Hematopoietic multipotent progenitor cell (in vitro differentiated cells): Measurements from ENCODE around the gene CKS1B. TPM values are rescaled to one million over a fixed set of nuclear protein-coding genes. Genes with fewer than 3 reads are reported as not detected.

Experiments
- DNase-seq, 3 donors: peaks; one replicate each; pipeline ENCODE4 v3.0.0-alpha.2; 2011 to 2015; ENCODE audit warnings: low read depth in 2 of 3, low spot score in 2 of 3
- total RNA-seq: library from RNA; depleted of rRNA; stranded (reverse); fragments of >200 nt; gene quantifications from one replicate; pipeline ENCODE4 v1.2.3, GENCODE V29; 2012

Gene CKS1B
- 22.9 TPM for total RNA-seq

DNA sequence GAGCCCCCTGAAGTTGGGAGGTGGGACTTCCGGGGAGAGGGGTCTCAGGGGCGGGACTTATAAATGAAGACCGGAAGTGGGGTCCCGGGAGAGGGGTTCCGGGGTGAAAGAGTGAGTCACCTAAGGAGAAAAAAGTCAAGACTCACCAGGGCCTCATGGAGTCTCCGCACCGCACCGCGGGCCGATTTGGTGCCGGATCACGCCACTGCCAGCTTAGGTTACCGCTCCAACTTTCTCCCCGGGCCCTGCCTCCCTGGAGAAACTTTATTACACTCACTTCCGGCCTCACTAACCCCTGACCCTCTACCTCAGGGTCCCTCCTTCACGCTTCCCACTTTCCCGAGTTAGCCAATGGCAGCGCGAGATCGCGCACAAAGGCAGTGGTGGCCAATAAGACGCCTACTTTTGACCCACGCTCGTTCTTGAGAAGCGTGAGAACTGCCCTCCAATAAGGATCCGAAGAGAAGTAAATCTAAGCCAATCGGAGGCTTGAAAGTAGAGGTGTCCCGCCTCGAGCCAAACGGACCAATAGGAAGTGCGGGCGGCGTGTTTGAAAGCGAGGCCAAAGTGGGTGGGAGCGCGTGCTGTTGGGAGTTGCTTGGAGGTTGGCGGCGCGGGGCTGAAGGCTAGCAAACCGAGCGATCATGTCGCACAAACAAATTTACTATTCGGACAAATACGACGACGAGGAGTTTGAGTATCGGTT is at the start of gene CKS1B:
Gene CKS1B (plus strand): TSS at position 580 of the 706 bp plus-strand sequence. CDS start 65 bp downstream, at position 645.
- peak; percentile 94 to 100 (median 100) for DNase-seq

- peak in 2 of 3 donors; percentile 42 to 66 for DNase-seq
Measured at GRCh38 chr1:154925335-154926170, 48.9 kb upstream of the CKS1B start.

GRCh38 chr1:154926201-154926600 is 48.3 kb upstream of the CKS1B start:
- DNase-seq: no peak

DNA sequence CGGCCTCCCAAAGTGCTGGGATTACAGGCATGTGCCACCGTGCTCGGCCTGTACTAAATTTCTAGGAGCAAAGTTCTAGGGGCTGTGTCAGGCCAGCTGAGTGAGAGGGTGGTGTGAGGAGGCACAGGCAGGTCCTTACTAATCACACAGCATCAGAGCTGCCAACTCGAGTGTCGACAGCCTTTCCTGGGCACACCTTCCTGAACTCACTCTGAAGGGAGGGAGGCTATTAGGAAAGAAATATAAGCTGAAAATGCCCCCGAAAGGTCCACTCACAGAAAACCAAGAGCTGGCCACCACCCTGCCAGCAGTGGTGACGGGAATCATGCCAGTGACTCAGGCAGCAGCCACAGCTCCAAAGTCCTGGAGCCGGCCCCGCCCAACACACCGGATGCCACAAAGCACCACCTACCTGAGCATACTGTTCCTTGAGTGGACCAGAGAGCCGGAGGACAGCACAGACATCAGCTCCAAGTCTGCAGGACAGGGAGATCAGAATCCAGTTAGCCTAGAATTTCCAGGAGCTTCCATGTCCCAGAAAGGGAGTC is 42.5 kb upstream of the CKS1B start:
- DNase-seq: no peak

DNA sequence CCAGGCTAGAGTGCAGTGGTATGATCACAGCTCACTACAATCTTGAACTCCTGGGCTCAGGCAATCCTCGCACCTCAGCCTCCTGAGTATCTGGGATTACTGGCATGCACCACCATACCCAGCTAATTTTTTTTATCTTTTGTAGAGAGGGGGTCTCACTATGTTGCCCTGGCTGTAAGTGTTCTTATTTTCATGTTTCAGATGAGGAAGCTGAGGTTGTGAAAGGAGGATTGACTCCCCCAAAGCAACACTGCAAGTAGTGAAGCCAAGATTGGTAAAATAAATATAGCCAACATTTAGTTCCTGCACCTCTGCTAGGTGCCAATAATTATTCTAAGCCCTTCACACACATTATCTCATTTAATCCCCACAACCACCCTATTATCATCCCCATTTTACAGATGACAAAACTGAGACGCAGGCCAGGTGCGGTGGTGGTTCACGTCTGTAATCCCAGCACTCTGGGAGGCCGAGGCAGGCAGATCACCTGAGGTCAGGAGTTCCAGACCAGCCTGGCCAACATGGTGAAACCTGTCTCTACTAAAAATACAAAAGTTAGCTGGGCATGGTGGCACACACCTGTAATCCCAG is 40.0 kb upstream of the CKS1B start:
- no peak for DNase-seq

GRCh38 chr1:154935749-154936554 is 38.5 kb upstream of the CKS1B start:
- no peak for DNase-seq

DNA sequence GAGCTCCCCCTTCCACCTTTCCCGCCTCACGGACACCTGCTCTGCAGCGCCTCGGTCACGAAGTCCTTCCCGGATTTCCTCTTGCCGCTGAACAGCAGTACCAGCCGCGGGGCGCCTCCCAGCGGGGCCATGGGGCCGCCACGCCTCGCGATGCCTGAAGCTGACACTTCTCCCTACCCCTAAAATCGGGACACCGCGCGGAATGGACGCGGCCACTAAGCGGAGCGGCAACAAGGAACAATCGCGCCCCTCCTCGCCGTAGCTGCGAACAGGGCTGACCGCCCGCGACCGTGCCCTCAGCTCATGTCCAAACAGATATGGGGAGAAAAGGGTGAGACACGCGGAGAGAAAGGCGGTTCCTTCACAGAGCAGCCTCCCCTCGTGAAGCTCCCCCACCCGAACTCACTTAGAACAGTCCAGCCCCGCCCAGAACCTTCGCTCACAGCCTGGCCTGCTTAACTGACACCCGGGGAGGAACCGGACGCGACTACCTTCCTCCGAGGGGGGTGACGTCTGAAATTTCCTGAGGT is 37.9 kb upstream of the CKS1B start, which contains the start of gene PMVK:
Gene PMVK (minus strand): TSS at position 165 of the 530 bp plus-strand sequence. CDS start 34 bp downstream, at position 131.
- DNase-seq: peak; percentile 92 to 99 (median 98)

GRCh38 chr1:154937085-154937987 is 37.1 kb upstream of the CKS1B start:
- peak; percentile 93 to 98 (median 94) for DNase-seq

DNA sequence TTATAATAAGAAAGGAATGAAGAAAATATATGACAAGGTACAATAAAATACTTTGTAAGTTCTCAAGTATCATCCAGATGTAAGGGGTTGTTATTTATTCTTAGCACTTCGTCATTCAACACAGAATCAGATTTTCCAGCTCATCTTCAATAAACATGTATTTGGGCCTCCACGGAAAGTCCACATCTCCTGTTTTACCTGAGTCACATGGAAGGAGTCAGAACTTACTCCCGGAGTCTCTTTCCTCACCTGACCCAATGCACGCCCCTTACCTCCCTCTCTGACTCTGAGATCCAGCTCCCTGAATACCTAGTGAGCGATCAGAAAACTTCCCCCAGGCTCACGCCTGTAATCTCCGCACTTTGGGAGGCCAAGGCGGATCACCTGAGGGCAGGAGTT is 36.5 kb upstream of the CKS1B start:
- DNase-seq: no peak

DNA sequence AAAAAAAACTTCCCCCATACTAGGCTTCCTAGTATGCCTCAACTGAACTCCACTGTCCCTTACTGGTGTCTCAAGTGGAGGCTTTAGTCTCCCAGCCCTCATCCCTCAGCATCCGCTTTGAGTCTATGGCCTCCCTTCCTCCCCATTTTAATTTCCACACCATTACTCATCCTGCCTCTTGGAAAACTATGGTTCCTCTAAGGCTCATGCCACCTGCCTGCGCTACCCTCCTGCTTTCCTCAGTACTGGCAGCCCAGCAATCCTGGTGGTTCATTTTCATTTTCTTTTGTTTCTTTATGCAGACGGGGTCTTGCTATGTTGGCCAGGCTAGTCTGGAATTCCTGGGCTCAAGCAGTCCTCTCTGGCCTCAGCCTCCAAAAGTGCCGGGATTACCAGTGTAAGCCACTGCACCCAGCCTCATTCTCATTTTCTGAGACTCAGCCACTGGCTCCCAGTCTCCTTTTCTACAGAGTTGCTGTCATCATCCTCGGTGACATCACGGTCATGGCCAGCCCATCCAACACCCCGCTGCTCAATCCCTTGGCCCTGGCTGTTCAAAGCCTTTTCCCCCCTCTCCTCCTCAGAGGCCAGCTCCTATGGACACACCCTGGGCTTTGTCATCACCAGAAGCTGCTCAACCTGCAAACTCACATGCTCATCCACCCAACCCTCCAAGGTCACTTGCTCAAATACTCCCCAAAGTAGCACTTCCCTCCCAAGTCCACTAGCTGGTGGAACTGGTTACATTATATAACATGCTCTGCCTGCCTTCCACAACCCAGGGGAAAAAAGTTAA is 35.7 kb upstream of the CKS1B start:
- DNase-seq: no peak

DNA sequence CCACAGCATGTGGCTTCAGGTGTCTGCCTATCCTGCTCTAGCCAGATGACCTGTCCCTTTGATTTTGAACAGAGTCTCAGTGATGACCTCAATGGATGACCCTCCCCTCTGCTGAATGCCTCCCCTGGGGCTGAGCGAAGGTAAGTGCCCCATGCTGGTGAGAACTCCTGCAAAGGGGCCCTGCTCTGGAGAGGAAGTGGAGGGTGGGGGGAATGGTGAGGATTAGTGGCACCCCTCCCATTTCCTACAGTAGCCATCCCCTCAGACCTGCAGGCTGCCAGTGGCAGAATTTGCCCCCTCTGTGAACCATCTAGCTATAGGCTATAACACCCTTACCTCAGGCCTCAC is 34.3 kb upstream of the CKS1B start:
- DNase-seq: no peak

DNA sequence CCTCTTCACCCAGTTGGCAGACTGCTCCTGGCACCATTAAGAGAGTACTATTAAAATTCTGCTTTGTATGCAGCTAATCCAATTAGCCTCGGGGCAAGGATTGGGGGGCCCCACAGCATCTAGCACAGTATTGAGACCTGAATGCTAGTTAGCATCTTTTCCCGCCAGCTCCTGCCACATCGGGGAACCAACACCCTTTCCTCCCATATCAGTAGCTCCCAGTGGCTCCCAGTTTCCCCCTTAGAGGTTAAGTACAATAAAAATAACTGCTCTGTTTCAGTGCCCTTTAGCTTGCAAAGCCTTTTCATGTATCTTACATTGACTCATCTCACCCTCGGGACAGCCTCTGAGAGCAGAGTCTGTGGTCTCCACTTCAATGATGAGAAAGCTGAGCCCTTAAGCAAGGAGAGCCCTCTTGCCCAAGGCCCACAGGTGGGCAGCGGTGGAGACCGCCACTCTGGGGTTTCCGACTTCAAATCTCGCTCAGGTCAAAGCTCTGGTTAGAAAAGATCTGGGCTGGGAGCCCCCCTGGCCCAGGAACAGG is 33.8 kb upstream of the CKS1B start:
- no peak for DNase-seq

DNA sequence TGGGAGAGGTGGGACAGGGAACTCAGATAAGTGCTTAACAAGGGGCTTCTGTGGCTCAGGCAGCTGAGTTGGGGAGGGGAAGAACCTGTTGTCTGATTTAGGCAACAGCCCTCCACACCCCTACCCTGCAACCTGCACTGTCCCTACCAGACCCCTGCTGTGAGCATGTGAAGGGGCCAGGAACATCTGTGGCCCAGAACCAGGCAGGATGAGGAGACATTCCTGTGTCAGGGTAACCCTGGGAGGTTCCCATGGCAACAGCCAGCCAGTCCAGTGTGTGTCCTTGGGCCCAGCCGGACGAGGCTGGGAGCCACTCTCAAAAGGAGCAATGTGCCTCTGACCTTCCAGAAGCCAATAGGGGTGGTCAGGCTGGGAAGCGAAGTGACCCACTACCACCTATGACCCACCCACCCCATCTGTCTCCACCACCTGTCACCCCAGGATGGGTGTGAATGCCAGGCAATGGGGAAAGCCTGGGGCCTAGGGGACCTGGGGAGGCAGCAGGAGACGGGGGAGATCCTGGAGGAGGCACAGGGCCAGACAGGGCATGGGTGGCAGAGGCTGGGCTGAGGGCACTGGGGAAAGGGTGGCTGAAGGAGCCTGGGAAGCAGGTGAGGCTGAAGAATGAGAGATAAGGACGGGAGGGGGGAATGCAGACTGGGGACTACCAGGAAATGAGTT is 33.0 kb upstream of the CKS1B start:
- no peak for DNase-seq

DNA sequence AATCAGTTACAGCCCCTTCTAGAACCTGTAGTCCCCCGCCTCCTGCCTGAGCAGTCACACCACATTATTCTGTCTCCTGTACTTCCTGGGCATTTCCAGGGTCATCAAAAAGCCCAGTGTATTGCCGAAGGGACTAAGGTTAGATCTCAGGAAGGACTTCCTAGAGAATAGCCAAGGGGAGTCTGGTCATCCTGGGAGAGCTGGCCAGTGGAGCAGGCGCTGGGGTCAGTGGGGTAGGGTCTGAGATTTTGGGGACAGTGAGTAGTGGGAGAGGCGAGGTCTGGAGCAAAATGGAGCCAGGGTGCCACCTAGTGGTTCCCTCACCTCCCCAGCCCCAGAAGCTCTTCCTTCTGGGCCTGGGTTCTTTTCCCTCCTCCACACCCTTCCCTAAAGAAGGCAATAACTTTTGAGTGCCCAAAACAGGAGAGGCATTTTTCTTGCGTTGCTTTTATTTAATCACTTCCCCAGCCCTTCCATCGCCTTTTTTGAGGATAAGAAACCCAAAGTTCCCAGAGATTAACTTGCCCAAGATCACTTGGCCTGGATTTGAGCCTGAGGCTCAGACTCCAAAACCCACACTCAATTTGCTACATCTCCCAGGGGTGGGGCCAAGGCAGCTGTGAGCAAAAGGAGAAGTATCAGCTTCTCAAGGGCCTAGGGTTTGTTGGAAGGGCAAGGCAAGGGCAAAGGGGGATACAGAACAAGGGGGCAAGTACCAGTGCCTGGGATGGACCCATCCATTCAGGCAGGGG is 30.7 kb upstream of the CKS1B start:
- DNase-seq: peak in 2 of 3 donors; percentile 60 to 81

DNA sequence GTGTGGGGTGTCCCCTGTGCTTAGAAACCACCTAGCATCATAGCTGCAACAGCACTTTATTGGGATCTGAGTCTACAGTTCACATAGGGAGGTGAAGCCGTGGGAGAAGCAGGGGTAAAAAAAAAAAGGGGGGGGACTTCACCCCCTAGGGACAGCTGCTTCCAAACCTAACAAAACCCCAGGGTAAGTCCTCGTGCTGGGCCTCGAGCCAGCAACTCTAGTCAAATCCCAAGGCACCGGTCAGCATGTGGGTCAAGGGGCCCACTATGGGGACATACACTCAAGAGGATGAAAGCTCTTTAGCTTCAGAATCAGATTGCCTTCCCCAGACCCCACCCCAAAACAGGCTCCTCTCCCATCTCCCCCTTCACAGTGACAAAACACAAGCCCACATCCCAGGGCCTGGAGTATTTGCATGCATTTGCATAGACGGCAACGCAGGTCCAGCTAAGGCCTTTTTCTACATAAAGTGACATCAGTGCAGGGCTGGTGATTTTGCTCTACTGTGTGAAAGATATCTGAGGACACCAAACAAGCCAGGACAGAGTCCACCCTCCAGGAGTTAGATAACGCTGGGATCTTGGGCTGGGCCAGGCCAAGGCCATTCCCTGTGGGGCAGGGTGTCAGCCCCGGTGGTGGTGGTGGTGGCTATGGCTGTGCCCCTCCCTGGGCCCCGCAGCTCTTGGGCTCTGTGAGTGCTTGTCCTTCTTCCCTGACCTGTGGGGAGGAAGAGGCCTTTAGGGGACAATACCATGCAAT is 29.9 kb upstream of the CKS1B start:
- DNase-seq: no peak
